PC-9 (cell line): Measurements from ENCODE around the gene TNNI3K. TPM values are rescaled to one million over a fixed set of nuclear protein-coding genes. Genes with fewer than 3 reads are reported as not detected.

Experiments used
- BruUV-seq: library from RNA; stranded (reverse); fragments of 400-500 nt; replicated peaks from 2 replicates; lab custom pipeline; 2021; lab: Mats Ljungman, UMichigan
- CTCF ChIA-PET: fragments of 300-600 bp; sonication (Branson Sonifier 250); formaldehyde crosslinking; loops from one replicate; lab custom pipeline; 2022; ENCODE audit warnings: antibody characterized with exemption; lab: Charles Lee
- POLR2A ChIA-PET: fragments of 300-600 bp; sonication (Branson Sonifier 250); formaldehyde crosslinking; loops from one replicate; lab custom pipeline; 2022; ENCODE audit warnings: antibody characterized with exemption; ENCODE audit not compliant: unreplicated experiment; lab: Charles Lee
- DNase-seq, 2 experiments: peaks; one replicate each; pipeline versions ENCODE4 v3.0.0 to v3.0.0-alpha.2; 2015 to 2022; ENCODE audit warnings: mixed read lengths in 1 of 2
- H2AFZ ChIP-seq: fragments of 200-600 bp; sonication (generic); 2 replicates; pipeline ENCODE4 v1.8.1; 2017; ENCODE audit warnings: antibody characterized with exemption
- H3F3A ChIP-seq: fragments of 200-600 bp; sonication (generic); 2 replicates; pipeline ENCODE4 v1.8.1; 2017; ENCODE audit warnings: antibody characterized with exemption, mild to moderate bottlenecking, low read depth; ENCODE audit not compliant: insufficient read depth
- H3K27ac ChIP-seq: fragments of 200-600 bp; sonication (generic); 2 replicates; pipeline ENCODE4 v1.6.1; 2016; ENCODE audit warnings: mixed run types
- H3K27me3 ChIP-seq: fragments of 200-600 bp; sonication (generic); 2 replicates; pipeline ENCODE4 v1.6.1; 2016; ENCODE audit warnings: low read depth, mixed run types; ENCODE audit not compliant: insufficient read depth
- H3K36me3 ChIP-seq: fragments of 200-600 bp; sonication (generic); 2 replicates; pipeline ENCODE4 v1.6.1; 2016; ENCODE audit warnings: low read depth, mixed run types
- H3K4me1 ChIP-seq: fragments of 200-600 bp; sonication (generic); replicated peaks from 2 replicates; pipeline ENCODE4 v1.6.1; 2016; ENCODE audit warnings: mixed run types; ENCODE audit not compliant: insufficient read depth
- H3K4me2 ChIP-seq: fragments of 200-600 bp; sonication (generic); 2 replicates; pipeline ENCODE4 v1.6.1; 2017; ENCODE audit warnings: mixed run types
- H3K4me3 ChIP-seq: fragments of 200-600 bp; sonication (generic); 2 replicates; pipeline ENCODE4 v1.6.1; 2016; ENCODE audit warnings: mixed run types
- H3K79me2 ChIP-seq: fragments of 200-600 bp; sonication (generic); 2 replicates; pipeline ENCODE4 v1.6.1; 2017; ENCODE audit warnings: low read depth, mixed run types
- H3K9me2 ChIP-seq: fragments of 200-600 bp; sonication (generic); 2 replicates; pipeline ENCODE4 v1.8.1; 2017; ENCODE audit warnings: mild to moderate bottlenecking; ENCODE audit not compliant: insufficient read depth
- H3K9me3 ChIP-seq: fragments of 200-600 bp; sonication (generic); 2 replicates; pipeline ENCODE4 v1.8.1; 2016; ENCODE audit warnings: low read depth; ENCODE audit not compliant: insufficient read depth
- H4K20me1 ChIP-seq: fragments of 200-600 bp; sonication (generic); 2 replicates; pipeline ENCODE4 v1.8.1; 2017; ENCODE audit not compliant: insufficient read depth
- CTCF ChIP-seq: fragments of 200-600 bp; sonication (generic); conservative IDR thresholded peaks from 2 replicates; pipeline ENCODE4 v1.6.1; 2017; ENCODE audit warnings: mixed run types, antibody characterized with exemption, mild to moderate bottlenecking, moderate library complexity
- EZH2 ChIP-seq: fragments of 200-600 bp; sonication (generic); IDR thresholded peaks from 2 replicates; pipeline ENCODE4 v1.8.0; 2017; ENCODE audit warnings: antibody characterized with exemption, low read depth
- intact Hi-C: fragments of 100-400 bp; cut with micrococcal nuclease; formaldehyde crosslinking; loops from one replicate; pipeline ENCODE4 v1.10.0; 2022; ENCODE audit not compliant: unreplicated experiment
- total RNA-seq: library from RNA; stranded (reverse); gene quantifications from 2 replicates; pipeline ENCODE4 v1.2.3, GENCODE V29; 2021

The TNNI3K gene
- total RNA-seq, 1 experiment from 2014 or later = 1.4 TPM

GRCh38 chr1:74388855-74389254 lies 153.7 kb downstream of the TNNI3K start:
- Histone ChIP-seq H3K79me2 (no peaks in the 10 kb centered on the region), H3K4me2 (no peak overlapping the region), H3K27ac (no peak overlapping the region), H3K36me3 (no peaks in the 10 kb centered on the region), H3K9me3 (no peaks in the 10 kb centered on the region), H3K27me3 (no peaks in the 10 kb centered on the region), H3F3A (no peaks in the 10 kb centered on the region), H4K20me1 (no peaks in the 10 kb centered on the region; the same call in 1 of the 2 replicates), H3K4me3 (no peak overlapping the region), H2AFZ (0 out of 2 replicates have a peak overlapping the region, but pooled peaks have one; percentile 58), H3K4me1 (no peaks in the 10 kb centered on the region), H3K9me2 (no peaks in the 10 kb centered on the region; the same call in 1 of the 2 replicates)
- no peak for TF ChIP-seq CTCF
- no peak for TF ChIP-seq EZH2
- BruUV-seq = no TSS peak
- DNase-seq = no peak
- ChIA-PET CTCF (no interaction called here), POLR2A (no interaction called here)
- intact Hi-C loops = no loop called here

- no peaks in the 10 kb centered on the region for H3K27me3 ChIP-seq
- no peak overlapping the region for H3K27ac ChIP-seq
- H3K4me1 ChIP-seq = no peaks in the 10 kb centered on the region
- no peaks in the 10 kb centered on the region for H3F3A ChIP-seq
- H3K9me3 ChIP-seq = no peaks in the 10 kb centered on the region
- no peak for DNase-seq
- H4K20me1 ChIP-seq = no peaks in the 10 kb centered on the region
- H3K4me2 ChIP-seq = no peak overlapping the region
- no peak overlapping the region for H2AFZ ChIP-seq
- no peaks in the 10 kb centered on the region for H3K79me2 ChIP-seq
- intact Hi-C loops = no loop called here
- ChIA-PET CTCF (no interaction called here), POLR2A (no interaction called here)
- TF ChIP-seq EZH2 (no peak), CTCF (no peak)
- no peak overlapping the region for H3K4me3 ChIP-seq
- H3K9me2 ChIP-seq = no peaks in the 10 kb centered on the region
- H3K36me3 ChIP-seq = no peaks in the 10 kb centered on the region
- BruUV-seq = no TSS peak
Measured at GRCh38 chr1:74392186-74392585, 157.0 kb downstream of the TNNI3K start.

GRCh38 chr1:74392840-74393239 lies 157.7 kb downstream of the TNNI3K start:
- no peak for DNase-seq
- intact Hi-C loops = no loop called here
- Histone ChIP-seq H3F3A (no peaks in the 10 kb centered on the region), H3K4me3 (no peak overlapping the region), H3K4me1 (no peaks in the 10 kb centered on the region), H3K9me3 (no peaks in the 10 kb centered on the region), H2AFZ (no peak overlapping the region), H3K27me3 (no peaks in the 10 kb centered on the region), H3K9me2 (no peaks in the 10 kb centered on the region), H4K20me1 (no peaks in the 10 kb centered on the region), H3K79me2 (no peaks in the 10 kb centered on the region), H3K4me2 (no peak overlapping the region), H3K27ac (no peak overlapping the region), H3K36me3 (no peaks in the 10 kb centered on the region)
- TF ChIP-seq CTCF (no peak), EZH2 (no peak)
- BruUV-seq = no TSS peak
- CTCF ChIA-PET = interaction anchor here (0.6 kb wide), 1 partner anchor 354 kb away, joined by 3 read pairs; no protein-coding TSS in a partner anchor
- POLR2A ChIA-PET = no interaction called here
